Measurements from ENCODE around the gene BASP1. TPM values are rescaled to one million over a fixed set of nuclear protein-coding genes. Genes with fewer than 3 reads are reported as not detected.

BASP1 gene
- polyA plus RNA-seq = 1 to 10 TPM in 3 of 4 donors, under 1 TPM in 1; 0.67 to 9.5 (median 6.9) TPM
- long read RNA-seq, donor 1, transcript BASP1-201 (2 exons, 1,878 nt) = major isoform, 18 of 1,070 reads
- long read RNA-seq, donor 1, partial matches to known transcripts = 1,051 of 1,070 reads
- long read RNA-seq, donor 1, other reads (novel, unspliced or antisense) = 0 of 1,070 reads
- long read RNA-seq, donor 2, partial matches to known transcripts = 7 of 9 reads
- long read RNA-seq, donor 2, other reads (novel, unspliced or antisense) = 0 of 9 reads
- long read RNA-seq, donor 3, transcript BASP1-201 (2 exons, 1,878 nt) = major isoform, 10 of 10 reads
- long read RNA-seq, donor 3, partial matches to known transcripts = 0 of 10 reads
- long read RNA-seq, donor 3, other reads (novel, unspliced or antisense) = 0 of 10 reads
- long read RNA-seq, donor 4 = 0 reads
- long read RNA-seq, donor 5, partial matches to known transcripts = 0 of 4 reads
- long read RNA-seq, donor 5, other reads (novel, unspliced or antisense) = 0 of 4 reads
- long read RNA-seq, donor 6, partial matches to known transcripts = 0 of 4 reads
- long read RNA-seq, donor 6, other reads (novel, unspliced or antisense) = 0 of 4 reads
- long read RNA-seq, donor 7, transcript BASP1-201 (2 exons, 1,878 nt) = major isoform, 5 of 5 reads
- long read RNA-seq, donor 7, partial matches to known transcripts = 0 of 5 reads
- long read RNA-seq, donor 7, other reads (novel, unspliced or antisense) = 0 of 5 reads
- long read RNA-seq, donor 8, transcript BASP1-201 (2 exons, 1,878 nt) = major isoform, 6 of 6 reads
- long read RNA-seq, donor 8, partial matches to known transcripts = 0 of 6 reads
- long read RNA-seq, donor 8, other reads (novel, unspliced or antisense) = 0 of 6 reads
- long read RNA-seq, donor 9, partial matches to known transcripts = 0 of 1 reads
- long read RNA-seq, donor 9, other reads (novel, unspliced or antisense) = 0 of 1 reads
- long read RNA-seq, donor 10, transcript BASP1-201 (2 exons, 1,878 nt) = major isoform, 39 of 39 reads
- long read RNA-seq, donor 10, partial matches to known transcripts = 0 of 39 reads
- long read RNA-seq, donor 10, other reads (novel, unspliced or antisense) = 0 of 39 reads

DNA sequence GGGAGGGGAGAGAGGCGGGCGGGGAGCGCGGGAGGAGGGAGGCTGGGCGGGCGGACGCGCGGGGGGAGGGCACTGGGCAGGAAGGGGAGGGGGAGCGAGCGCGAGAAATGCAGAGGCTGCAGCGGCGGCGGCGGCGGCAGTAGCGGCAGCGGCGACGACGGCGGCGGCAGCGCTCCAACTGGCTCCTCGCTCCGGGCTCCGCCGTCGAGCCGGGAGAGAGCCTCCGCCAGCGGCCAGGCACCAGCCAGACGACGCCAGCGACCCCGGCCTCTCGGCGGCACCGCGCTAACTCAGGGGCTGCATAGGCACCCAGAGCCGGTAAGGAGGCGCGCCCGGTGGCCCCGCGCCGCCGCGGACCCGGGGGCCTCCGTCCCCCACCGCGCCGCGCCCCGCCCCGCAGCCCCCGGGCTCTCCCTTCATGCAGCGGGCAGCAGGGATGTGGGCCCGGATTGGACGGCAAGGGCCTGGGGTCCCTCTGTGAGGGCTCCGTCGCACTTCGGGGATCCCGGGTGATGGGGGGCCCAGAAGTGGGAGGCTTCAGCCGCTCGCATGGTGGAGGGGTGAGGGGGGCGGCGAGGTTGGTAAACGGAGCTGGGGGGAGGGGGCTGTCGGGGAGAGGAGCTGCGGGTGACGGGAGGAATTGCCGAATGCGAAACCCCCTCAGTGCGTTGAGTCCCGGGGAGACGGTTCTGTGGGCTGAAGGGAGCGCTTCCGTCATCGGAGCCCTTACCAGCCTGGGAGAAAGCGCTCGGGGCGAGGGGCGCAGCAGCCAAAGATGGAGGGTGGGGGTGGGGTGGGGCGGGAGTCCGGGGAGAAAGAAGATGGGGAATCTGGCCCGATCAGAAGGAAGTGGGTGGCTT lies at the start of gene BASP1:
BASP1 (plus strand) TSS at position 139 of the 860 bp plus-strand sequence. CDS start 57,586 bp downstream, outside the sequence.
- Histone ChIP-seq H3K4me1 (ENCODE audit: control insufficient read depth in 3 of 3, insufficient read depth in 2 of 3, low read depth in 1 of 3, low read length in 2 of 3) (no peaks in the 10 kb centered on the region), H3K9me3 (ENCODE audit: control insufficient read depth in 2 of 2, insufficient read depth in 1 of 2, low read depth in 1 of 2, low read length in 1 of 2) (no peaks in the 10 kb centered on the region), H3K27ac (ENCODE audit: low read depth in 1 of 3, low read length in 2 of 3) (peak within 1 kb of the TSS in 2 of 3 donors; percentile 52 to 68), H3K4me3 (ENCODE audit: low read depth in 1 of 3, low read length in 3 of 3) (peak within 1 kb of the TSS; percentile 43 to 63 (median 44)), H3K36me3 (ENCODE audit: control insufficient read depth in 3 of 3, insufficient read depth in 2 of 3, low read depth in 1 of 3, low read length in 3 of 3) (no peaks in the 10 kb centered on the region), H3K27me3 (ENCODE audit: control insufficient read depth in 3 of 3, insufficient read depth in 3 of 3, low read length in 3 of 3) (peaks cover 3 to 40% (median 5%) of the 10 kb centered on the region in 3 donors)
- DNase-seq = peak in 1 of 2 donors; percentile 55
- FAIRE-seq = no peak
- 1 to 6% (median 4%) methylated on average over 27 to 89 of the region's 89 CpGs for WGBS, 3 donors

GRCh38 chr5:17169507-17169906 lies 47.9 kb upstream of the BASP1 start:
- no peaks in the 10 kb centered on the region for H3K9me3 ChIP-seq (ENCODE audit: control insufficient read depth in 2 of 2, insufficient read depth in 1 of 2, low read depth in 1 of 2, low read length in 1 of 2)
- H3K27ac ChIP-seq (ENCODE audit: low read depth in 1 of 3, low read length in 2 of 3) = no peak overlapping the region
- H3K4me1 ChIP-seq (ENCODE audit: control insufficient read depth in 3 of 3, insufficient read depth in 2 of 3, low read depth in 1 of 3, low read length in 2 of 3) = peaks cover 0 to 4% (median 0%) of the 10 kb centered on the region in 3 donors
- no peaks in the 10 kb centered on the region for H3K36me3 ChIP-seq (ENCODE audit: control insufficient read depth in 3 of 3, insufficient read depth in 2 of 3, low read depth in 1 of 3, low read length in 3 of 3)
- no peak overlapping the region for H3K4me3 ChIP-seq (ENCODE audit: low read depth in 1 of 3, low read length in 3 of 3)
- no peak for FAIRE-seq
- H3K27me3 ChIP-seq (ENCODE audit: control insufficient read depth in 3 of 3, insufficient read depth in 3 of 3, low read length in 3 of 3) = no peaks in the 10 kb centered on the region
- 16 to 28% (median 16%) methylated on average over 2 of the region's 2 CpGs for WGBS, 3 donors
- DNase-seq = peak; percentile 11 to 43

- DNase-seq (no peak), FAIRE-seq (no peak)
- Histone ChIP-seq H3K4me3 (ENCODE audit: low read depth in 1 of 3, low read length in 3 of 3) (no peak overlapping the region), H3K36me3 (ENCODE audit: control insufficient read depth in 3 of 3, insufficient read depth in 2 of 3, low read depth in 1 of 3, low read length in 3 of 3) (no peaks in the 10 kb centered on the region), H3K9me3 (ENCODE audit: control insufficient read depth in 2 of 2, insufficient read depth in 1 of 2, low read depth in 1 of 2, low read length in 1 of 2) (no peaks in the 10 kb centered on the region), H3K27me3 (ENCODE audit: control insufficient read depth in 3 of 3, insufficient read depth in 3 of 3, low read length in 3 of 3) (no peaks in the 10 kb centered on the region), H3K27ac (ENCODE audit: low read depth in 1 of 3, low read length in 2 of 3) (no peak overlapping the region), H3K4me1 (ENCODE audit: control insufficient read depth in 3 of 3, insufficient read depth in 2 of 3, low read depth in 1 of 3, low read length in 2 of 3) (peaks cover 0 to 4% (median 0%) of the 10 kb centered on the region in 3 donors)
- 64 to 88% (median 78%) methylated on average over 3 of the region's 3 CpGs for WGBS, 3 donors
These were observed 44.6 kb upstream of the BASP1 start for GRCh38 chr5:17172791-17173190.

DNA sequence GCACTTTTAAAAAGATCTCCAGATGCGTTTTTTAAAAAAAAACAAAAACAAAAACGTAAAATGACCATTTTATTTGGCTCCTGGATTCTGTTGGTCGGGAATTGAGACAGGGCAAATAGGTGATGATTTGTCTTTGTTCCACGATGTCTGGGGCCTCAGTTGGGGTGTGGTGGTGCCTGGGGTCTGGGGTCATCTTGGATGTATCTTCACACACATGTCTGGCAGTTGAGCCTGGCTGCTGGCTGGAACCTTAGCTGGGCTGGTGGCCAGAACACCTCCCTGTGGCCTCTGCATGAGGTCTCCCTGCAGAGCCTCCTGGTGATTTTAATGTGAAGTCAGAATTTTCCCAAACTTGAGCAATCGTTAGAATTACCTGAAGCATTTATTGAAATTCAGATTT lies 42.5 kb upstream of the BASP1 start:
- FAIRE-seq = no peak
- Histone ChIP-seq H3K4me3 (ENCODE audit: low read depth in 1 of 3, low read length in 3 of 3) (no peak overlapping the region), H3K27ac (ENCODE audit: low read depth in 1 of 3, low read length in 2 of 3) (no peak overlapping the region), H3K36me3 (ENCODE audit: control insufficient read depth in 3 of 3, insufficient read depth in 2 of 3, low read depth in 1 of 3, low read length in 3 of 3) (no peaks in the 10 kb centered on the region), H3K9me3 (ENCODE audit: control insufficient read depth in 2 of 2, insufficient read depth in 1 of 2, low read depth in 1 of 2, low read length in 1 of 2) (no peaks in the 10 kb centered on the region), H3K27me3 (ENCODE audit: control insufficient read depth in 3 of 3, insufficient read depth in 3 of 3, low read length in 3 of 3) (no peaks in the 10 kb centered on the region), H3K4me1 (ENCODE audit: control insufficient read depth in 3 of 3, insufficient read depth in 2 of 3, low read depth in 1 of 3, low read length in 2 of 3) (peaks cover 0 to 1% (median 0%) of the 10 kb centered on the region in 3 donors)
- 85 to 87% (median 87%) methylated on average over 5 of the region's 5 CpGs for WGBS, 3 donors
- no peak for DNase-seq

GRCh38 chr5:17177501-17178372 lies 39.7 kb upstream of the BASP1 start:
- Histone ChIP-seq H3K4me3 (ENCODE audit: low read depth in 1 of 3, low read length in 3 of 3) (no peak overlapping the region), H3K27me3 (ENCODE audit: control insufficient read depth in 3 of 3, insufficient read depth in 3 of 3, low read length in 3 of 3) (no peaks in the 10 kb centered on the region), H3K9me3 (ENCODE audit: control insufficient read depth in 2 of 2, insufficient read depth in 1 of 2, low read depth in 1 of 2, low read length in 1 of 2) (no peaks in the 10 kb centered on the region), H3K36me3 (ENCODE audit: control insufficient read depth in 3 of 3, insufficient read depth in 2 of 3, low read depth in 1 of 3, low read length in 3 of 3) (no peaks in the 10 kb centered on the region), H3K27ac (ENCODE audit: low read depth in 1 of 3, low read length in 2 of 3) (no peak overlapping the region), H3K4me1 (ENCODE audit: control insufficient read depth in 3 of 3, insufficient read depth in 2 of 3, low read depth in 1 of 3, low read length in 2 of 3) (no peaks in the 10 kb centered on the region)
- WGBS, 3 donors = 72 to 85% (median 76%) methylated on average over 6 of the region's 6 CpGs
- no peak for DNase-seq
- FAIRE-seq = no peak

- FAIRE-seq (no peak), DNase-seq (no peak)
- H3K27me3 ChIP-seq (ENCODE audit: control insufficient read depth in 3 of 3, insufficient read depth in 3 of 3, low read length in 3 of 3) = no peaks in the 10 kb centered on the region
- no peaks in the 10 kb centered on the region for H3K36me3 ChIP-seq (ENCODE audit: control insufficient read depth in 3 of 3, insufficient read depth in 2 of 3, low read depth in 1 of 3, low read length in 3 of 3)
- H3K27ac ChIP-seq (ENCODE audit: low read depth in 1 of 3, low read length in 2 of 3) = no peak overlapping the region
- WGBS, 3 donors = 77 to 85% (median 80%) methylated on average over 2 of the region's 2 CpGs
- no peaks in the 10 kb centered on the region for H3K9me3 ChIP-seq (ENCODE audit: control insufficient read depth in 2 of 2, insufficient read depth in 1 of 2, low read depth in 1 of 2, low read length in 1 of 2)
- H3K4me1 ChIP-seq (ENCODE audit: control insufficient read depth in 3 of 3, insufficient read depth in 2 of 3, low read depth in 1 of 3, low read length in 2 of 3) = no peaks in the 10 kb centered on the region
- no peak overlapping the region for H3K4me3 ChIP-seq (ENCODE audit: low read depth in 1 of 3, low read length in 3 of 3)
These were observed 39.1 kb upstream of the BASP1 start for GRCh38 chr5:17178373-17178675.

GRCh38 chr5:17180330-17180843 lies 37.0 kb upstream of the BASP1 start:
- Histone ChIP-seq H3K4me1 (ENCODE audit: control insufficient read depth in 3 of 3, insufficient read depth in 2 of 3, low read depth in 1 of 3, low read length in 2 of 3) (no peaks in the 10 kb centered on the region), H3K27ac (ENCODE audit: low read depth in 1 of 3, low read length in 2 of 3) (no peak overlapping the region), H3K9me3 (ENCODE audit: control insufficient read depth in 2 of 2, insufficient read depth in 1 of 2, low read depth in 1 of 2, low read length in 1 of 2) (no peaks in the 10 kb centered on the region), H3K36me3 (ENCODE audit: control insufficient read depth in 3 of 3, insufficient read depth in 2 of 3, low read depth in 1 of 3, low read length in 3 of 3) (no peaks in the 10 kb centered on the region), H3K27me3 (ENCODE audit: control insufficient read depth in 3 of 3, insufficient read depth in 3 of 3, low read length in 3 of 3) (no peaks in the 10 kb centered on the region), H3K4me3 (ENCODE audit: low read depth in 1 of 3, low read length in 3 of 3) (no peak overlapping the region)
- DNase-seq (no peak), FAIRE-seq (no peak)
- 84 to 87% (median 85%) methylated on average over 6 of the region's 6 CpGs for WGBS, 3 donors

Measured in small intestine (tissue), 16 donors.